Keratinocyte (primary cell): Measurements from ENCODE around the gene SQSTM1. TPM values are rescaled to one million over a fixed set of nuclear protein-coding genes. Genes with fewer than 3 reads are reported as not detected.

Experiments used
- DNase-seq: peaks from one replicate; pipeline ENCODE4 v3.0.0-alpha.2; 2011; ENCODE audit warnings: low read depth, missing footprints, low spot score
- FAIRE-seq: peaks from 2 replicates; lab custom pipeline; 2011; peaks lifted over from hg19 to GRCh38; lab: Jason Lieb, UNC
- H2AFZ ChIP-seq: 2 replicates; pipeline ENCODE4 v1.6.0; 2012; ENCODE audit warnings: low read length, control low read depth, inconsistent platforms; ENCODE audit not compliant: control insufficient read depth
- H3K27ac ChIP-seq: 2 replicates; pipeline ENCODE4 v1.5.1; 2011; ENCODE audit warnings: low read length; ENCODE audit not compliant: control insufficient read depth, insufficient read depth
- H3K27me3 ChIP-seq: 3 replicates; pipeline ENCODE4 v1.6.0; 2011; ENCODE audit warnings: low read length; ENCODE audit not compliant: control insufficient read depth, insufficient read depth; ENCODE audit errors: extremely low read depth
- H3K36me3 ChIP-seq, 2 experiments: 2 replicates in 1 of 2; 3 replicates in 1 of 2; pipeline ENCODE4 v1.5.1; 2011; ENCODE audit warnings: low read length in 2 of 2, mild to moderate bottlenecking in 1 of 2; ENCODE audit not compliant: control insufficient read depth in 2 of 2, insufficient read depth in 2 of 2; ENCODE audit errors: extremely low read depth in 1 of 2
- H3K4me1 ChIP-seq: 3 replicates; pipeline ENCODE4 v1.5.1; 2011; ENCODE audit warnings: low read length; ENCODE audit not compliant: control insufficient read depth, insufficient read depth; ENCODE audit errors: extremely low read depth
- H3K4me2 ChIP-seq: 3 replicates; pipeline ENCODE4 v1.6.0; 2011; ENCODE audit warnings: low read depth, low read length; ENCODE audit not compliant: control insufficient read depth, insufficient read depth; ENCODE audit errors: extremely low read depth
- H3K4me3 ChIP-seq, 3 experiments: fragments of 200-600 bp in 1 of 3; sonication (generic) in 1 of 3; 2 replicates in 2 of 3; 3 replicates in 1 of 3; pipeline ENCODE4 v1.5.1; 2011 to 2016; ENCODE audit warnings: low read length in 3 of 3, mild to moderate bottlenecking in 3 of 3, control low read depth in 2 of 3, inconsistent platforms in 1 of 3, low read depth in 1 of 3, mixed read lengths in 1 of 3, mixed run types in 1 of 3, moderate library complexity in 1 of 3; ENCODE audit not compliant: control insufficient read depth in 2 of 3, insufficient read depth in 2 of 3; ENCODE audit errors: extremely low read depth in 1 of 3
- H3K79me2 ChIP-seq: 2 replicates; pipeline ENCODE4 v1.6.0; 2012; ENCODE audit warnings: low read length; ENCODE audit not compliant: control insufficient read depth, insufficient read depth
- H3K9ac ChIP-seq: 3 replicates; pipeline ENCODE4 v1.6.0; 2011; ENCODE audit warnings: low read length; ENCODE audit not compliant: control insufficient read depth, insufficient read depth; ENCODE audit errors: extremely low read depth
- H3K9me1 ChIP-seq: 3 replicates; pipeline ENCODE4 v1.6.0; 2011; ENCODE audit warnings: low read length; ENCODE audit not compliant: control insufficient read depth, insufficient read depth; ENCODE audit errors: extremely low read depth
- H3K9me3 ChIP-seq: 2 replicates; pipeline ENCODE4 v1.5.1; 2012; ENCODE audit warnings: low read depth, low read length; ENCODE audit not compliant: control insufficient read depth
- H4K20me1 ChIP-seq: 3 replicates; pipeline ENCODE4 v1.6.0; 2011; ENCODE audit warnings: low read length; ENCODE audit not compliant: control insufficient read depth, insufficient read depth; ENCODE audit errors: extremely low read depth
- CTCF ChIP-seq, 3 experiments: IDR thresholded peaks in 1 of 3; conservative IDR thresholded peaks in 1 of 3; optimal IDR thresholded peaks in 1 of 3; 2 replicates in 2 of 3; 3 replicates in 1 of 3; pipeline versions ENCODE3 to v1.5.1; 2011; ENCODE audit warnings: low read length in 3 of 3, mild to moderate bottlenecking in 3 of 3, moderate library complexity in 2 of 3, control low read depth in 1 of 3, inconsistent platforms in 1 of 3; ENCODE audit not compliant: insufficient read depth in 2 of 3; ENCODE audit errors: extremely low read depth in 1 of 3
- EZH2 ChIP-seq: IDR thresholded peaks from one replicate; pipeline ENCODE4 v1.6.1; 2012; ENCODE audit warnings: inconsistent platforms, mild to moderate bottlenecking, low read length, moderate library complexity
- dilution Hi-C: fragments of 300-500 bp; cut with MboI; formaldehyde crosslinking; loops from one replicate; pipeline ENCODE4 v1.7.0; 2020; ENCODE audit warnings: low sequenced_read_pairs; ENCODE audit not compliant: extremely low pct_ligation_motif_present
- polyA plus RNA-seq, 5 experiments: library from polyadenylated mRNA; depleted of rRNA in 3 of 5; stranded (reverse) in 3 of 5; stranded (forward) in 1 of 5; unstranded in 1 of 5; fragments of >200 nt; gene quantifications; 1 replicate in 1 of 5; 2 replicates in 3 of 5; 3 replicates in 1 of 5; pipeline versions ENCODE4 v1.2.1 to v1.2.3, GENCODE V29; 2011 to 2012; ENCODE audit warnings: missing spikeins in 2 of 5, low read depth in 1 of 5, low replicate concordance in 1 of 5

SQSTM1 gene
- polyA plus RNA-seq, 1 donor (not counting 4 experiments of a cell fraction or from before 2014, with no cell fraction given): 75.7 TPM

GRCh38 chr5:179816401-179816795 lies 4.3 kb upstream of the SQSTM1 start:
- DNase-seq: no peak
- peaks cover 0 to 4% of the 10 kb centered on the region in 2 experiments for H3K36me3 ChIP-seq
- H3K27me3 ChIP-seq: no peaks in the 10 kb centered on the region
- no peaks in the 10 kb centered on the region for H3K9me1 ChIP-seq
- no peak overlapping the region for H2AFZ ChIP-seq
- H3K9me3 ChIP-seq: no peaks in the 10 kb centered on the region
- H3K9ac ChIP-seq: no peak overlapping the region
- no peak overlapping the region for H3K4me2 ChIP-seq
- TF ChIP-seq CTCF (optimal IDR thresholded peaks at IDR 0.05 in 1 of 3, IDR thresholded peaks at IDR 0.05 in 1 of 3, conservative IDR thresholded peaks at IDR 0.05 in 1 of 3; ENCODE audit: extremely low read depth in 1 of 3, insufficient read depth in 2 of 3, low read length in 3 of 3) (no peak), EZH2 (no peak)
- peaks cover 26% of the 10 kb centered on the region for H3K4me1 ChIP-seq
- dilution Hi-C loops: no loop called here
- peaks cover 7% of the 10 kb centered on the region for H3K79me2 ChIP-seq
- H3K27ac ChIP-seq: no peak overlapping the region
- H3K4me3 ChIP-seq: no peak overlapping the region
- no peak for FAIRE-seq
- H4K20me1 ChIP-seq: no peaks in the 10 kb centered on the region

- no peak overlapping the region for H3K4me3 ChIP-seq
- H3K9me1 ChIP-seq: no peaks in the 10 kb centered on the region
- no peaks in the 10 kb centered on the region for H3K9me3 ChIP-seq
- no peak for DNase-seq
- H3K27me3 ChIP-seq: no peaks in the 10 kb centered on the region
- TF ChIP-seq CTCF (optimal IDR thresholded peaks at IDR 0.05 in 1 of 3, IDR thresholded peaks at IDR 0.05 in 1 of 3, conservative IDR thresholded peaks at IDR 0.05 in 1 of 3; ENCODE audit: extremely low read depth in 1 of 3, insufficient read depth in 2 of 3, low read length in 3 of 3) (no peak), EZH2 (no peak)
- peaks cover 2% of the 10 kb centered on the region for H4K20me1 ChIP-seq
- H3K36me3 ChIP-seq: peaks cover under 1 to 4% of the 10 kb centered on the region in 2 experiments
- FAIRE-seq: no peak
- dilution Hi-C loops: no loop called here
- H3K9ac ChIP-seq: peak overlapping the region; percentile 22
- H3K4me2 ChIP-seq: peak overlapping the region; percentile 6
- H3K27ac ChIP-seq: no peak overlapping the region
- peaks cover 11% of the 10 kb centered on the region for H3K79me2 ChIP-seq
- peaks cover 28% of the 10 kb centered on the region for H3K4me1 ChIP-seq
- no peak overlapping the region for H2AFZ ChIP-seq
Measured at GRCh38 chr5:179816796-179817469, 3.8 kb upstream of the SQSTM1 start.
